Stomach (tissue), 4 donors: Measurements from ENCODE around the gene BCOR.

Experiments used
- CTCF ChIP-seq, 7 experiments: fragments of 450-650 bp in 4 of 7; fragments of 200-600 bp in 3 of 7; sonication (generic) in 3 of 7; IDR thresholded peaks; one replicate each; pipeline ENCODE4 v1.5.1; 2016 to 2019; ENCODE audit warnings: antibody characterized with exemption in 7 of 7, control low read depth in 2 of 7, mild to moderate bottlenecking in 1 of 7
- EP300 ChIP-seq: sonication (generic); formaldehyde crosslinking; IDR thresholded peaks from one replicate; pipeline ENCODE4 v1.6.1; 2017; ENCODE audit warnings: antibody characterized with exemption

- TF ChIP-seq CTCF (IDR thresholded peaks at IDR 0.05) (no peak), EP300 (no peak)
These were observed 62.0 kb downstream of the BCOR start for GRCh38 chrX:40035726-40036125.
